Measurements from ENCODE around the gene IMMP2L.

The IMMP2L gene

DNA sequence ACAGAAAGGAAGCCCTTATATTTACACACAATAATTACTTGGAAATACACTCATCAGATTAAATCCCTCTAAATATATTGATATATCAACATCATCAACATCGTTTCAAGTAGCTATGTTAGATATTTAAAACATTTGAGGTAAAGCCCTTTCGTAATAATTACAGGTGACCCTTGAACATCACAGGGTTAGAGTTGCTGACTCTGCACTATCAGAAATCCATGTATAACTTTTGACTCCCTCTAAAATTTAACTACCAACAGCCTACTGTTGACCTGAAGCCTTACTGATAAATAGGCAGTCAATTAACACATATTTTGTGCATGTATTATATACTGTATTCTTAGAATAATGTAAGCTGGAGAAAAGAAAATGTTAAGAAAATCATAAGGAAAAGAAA is 505.9 kb downstream of the IMMP2L start:
- no peak for DNase-seq

DNA sequence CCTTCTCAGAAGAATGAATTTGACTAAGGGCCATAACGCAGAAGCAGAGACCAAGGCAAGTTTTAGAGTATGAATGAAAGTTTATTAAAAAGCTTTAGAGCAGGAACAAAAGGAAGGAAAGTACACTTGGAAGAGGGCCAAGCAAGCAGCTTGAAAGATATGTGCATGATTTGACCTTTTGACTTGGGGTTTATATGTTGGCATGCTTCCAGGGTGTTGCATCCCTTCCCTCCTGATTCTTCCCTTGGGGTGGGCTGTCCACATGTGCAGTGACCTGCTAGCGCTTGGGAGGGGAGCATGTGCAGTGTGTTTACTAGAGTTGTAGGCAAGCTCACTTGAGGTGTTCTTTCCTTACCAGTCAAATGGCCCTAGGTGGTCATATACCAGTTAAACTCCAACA is 509.3 kb downstream of the IMMP2L start:
- no peak for DNase-seq

DNA sequence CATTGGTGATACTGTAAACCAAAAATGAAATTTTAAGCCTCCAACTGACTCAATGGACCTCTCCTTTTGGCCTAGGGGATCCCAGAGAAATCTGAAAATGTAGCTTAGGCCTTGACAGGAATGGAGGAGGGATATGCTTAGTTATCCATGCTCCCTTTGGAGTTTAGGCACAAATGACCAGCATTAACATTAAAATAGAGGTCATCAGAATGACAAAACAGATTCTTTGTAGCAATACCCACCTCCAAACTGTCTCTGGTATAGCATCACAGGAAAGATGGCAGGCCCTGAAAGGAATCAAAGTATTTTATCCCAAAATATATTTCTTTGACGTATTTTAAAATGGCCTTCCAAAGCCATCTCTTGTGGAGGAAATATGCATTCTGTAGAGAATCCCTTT is 510.5 kb downstream of the IMMP2L start:
- DNase-seq, result no peak

DNA sequence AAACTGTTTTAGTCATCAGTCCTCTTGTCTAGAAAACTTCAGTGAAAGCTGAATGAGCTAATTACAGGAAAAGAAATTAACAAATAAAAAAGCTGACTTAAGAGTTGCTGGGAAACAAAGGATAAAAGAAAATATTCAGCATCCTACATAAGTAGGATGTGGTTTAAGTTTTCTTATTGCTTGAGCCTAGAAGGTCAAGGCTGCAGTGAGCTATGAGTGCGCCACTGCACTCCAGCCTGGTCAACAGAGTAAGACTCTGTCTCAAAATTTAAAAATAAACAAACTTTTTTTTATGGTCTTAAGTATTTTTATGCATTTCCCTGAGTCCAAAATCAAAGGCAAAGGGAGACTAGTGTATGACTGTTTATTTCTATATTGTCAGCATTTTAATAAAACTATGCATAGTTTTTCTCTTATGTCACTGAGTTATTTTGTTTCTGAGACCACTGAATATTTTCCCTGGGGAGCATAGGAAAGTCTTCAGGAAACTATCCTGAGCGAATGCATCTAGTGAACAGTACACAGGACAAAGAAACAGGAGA is 511.3 kb downstream of the IMMP2L start:
- DNase-seq, result no peak

DNA sequence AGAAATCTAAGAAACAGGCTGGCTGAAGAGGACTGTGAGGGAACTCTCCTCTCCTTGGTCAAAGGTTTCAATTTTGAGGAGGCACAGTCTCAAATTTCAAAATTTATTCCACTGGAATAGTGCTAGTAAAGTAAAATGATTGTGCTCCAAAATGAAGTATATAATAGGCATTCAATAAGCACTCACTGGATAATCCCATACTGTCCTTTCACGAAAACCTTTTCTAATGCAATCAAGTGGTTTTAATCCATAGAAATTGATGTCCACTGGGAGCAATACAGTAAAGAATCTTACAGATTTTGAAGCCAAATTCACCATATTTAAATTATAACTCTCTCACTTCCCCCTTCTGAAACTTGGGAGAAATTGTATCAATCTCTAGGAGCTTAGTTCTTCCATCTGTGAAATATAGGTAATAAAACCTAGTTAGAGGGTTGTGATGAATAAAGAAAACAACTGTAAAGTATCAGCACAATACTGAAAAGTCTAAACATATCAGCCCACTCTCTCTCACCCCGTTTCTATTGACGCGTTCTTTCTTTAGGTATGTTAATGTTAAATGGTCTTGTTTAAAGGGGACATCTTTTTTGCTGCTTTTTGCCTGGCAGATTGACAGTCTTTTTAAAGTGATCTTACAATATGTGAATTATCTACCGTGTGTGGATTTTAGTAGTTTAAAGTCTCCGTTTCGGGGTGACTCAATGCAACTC is 512.2 kb downstream of the IMMP2L start:
- no peak for DNase-seq

DNA sequence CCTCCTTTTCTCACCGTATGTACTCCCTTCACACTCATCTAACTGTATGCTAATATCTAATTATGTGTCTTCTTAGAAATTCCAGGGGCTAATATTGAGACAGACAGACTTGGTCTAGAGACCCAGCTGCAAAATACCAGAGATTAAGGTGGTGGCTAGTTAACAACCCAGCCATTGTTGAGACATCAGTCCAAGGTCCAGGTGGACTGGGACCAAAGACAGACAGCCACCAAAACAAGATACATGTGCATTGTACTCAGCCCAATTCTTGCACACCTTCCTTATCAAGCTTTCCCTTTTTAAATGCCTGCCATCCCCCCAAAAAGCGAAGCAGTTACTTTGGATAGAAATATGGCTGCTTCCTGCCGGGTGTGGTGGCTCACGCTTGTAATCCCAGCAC is 514.7 kb downstream of the IMMP2L start:
- no peak for DNase-seq

DNA sequence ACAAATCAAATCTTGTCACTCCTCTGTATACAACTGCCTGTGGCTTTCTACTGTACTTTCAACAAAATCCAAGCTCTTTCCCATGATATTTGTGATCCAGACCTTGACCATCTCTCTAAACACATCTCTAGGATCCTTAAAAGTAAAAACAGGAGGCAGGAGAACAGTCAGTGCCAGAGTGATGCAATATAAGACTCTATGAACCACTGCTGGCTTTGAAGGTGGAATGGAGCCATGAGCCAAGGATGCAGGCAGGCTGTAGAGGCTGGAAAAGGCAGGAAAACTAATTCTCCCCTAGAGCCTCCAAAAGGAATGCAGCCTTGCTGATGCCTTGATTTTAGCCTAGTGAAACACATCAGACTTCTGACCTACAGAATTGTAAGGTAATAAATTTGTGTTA is 516.8 kb downstream of the IMMP2L start:
- DNase-seq, result no peak

DNA sequence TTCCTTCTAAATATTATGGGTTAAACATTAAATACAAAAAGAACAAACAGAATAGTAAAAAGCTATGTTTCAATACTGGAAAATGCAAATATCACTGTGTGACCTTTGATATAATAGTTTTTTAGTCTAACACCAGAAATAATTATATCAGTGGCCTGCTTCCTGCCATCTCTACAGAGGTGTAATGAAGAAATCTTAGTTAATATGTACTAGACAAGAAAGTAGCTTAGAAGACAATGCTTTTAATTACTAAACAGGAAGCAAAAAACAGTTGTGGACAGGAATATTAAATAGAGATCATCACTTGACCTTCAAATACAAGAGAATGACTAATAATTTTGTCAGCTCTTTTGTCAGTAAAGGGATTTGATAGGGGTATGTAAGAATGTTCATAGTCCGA is 518.7 kb downstream of the IMMP2L start:
- DNase-seq, result no peak

DNA sequence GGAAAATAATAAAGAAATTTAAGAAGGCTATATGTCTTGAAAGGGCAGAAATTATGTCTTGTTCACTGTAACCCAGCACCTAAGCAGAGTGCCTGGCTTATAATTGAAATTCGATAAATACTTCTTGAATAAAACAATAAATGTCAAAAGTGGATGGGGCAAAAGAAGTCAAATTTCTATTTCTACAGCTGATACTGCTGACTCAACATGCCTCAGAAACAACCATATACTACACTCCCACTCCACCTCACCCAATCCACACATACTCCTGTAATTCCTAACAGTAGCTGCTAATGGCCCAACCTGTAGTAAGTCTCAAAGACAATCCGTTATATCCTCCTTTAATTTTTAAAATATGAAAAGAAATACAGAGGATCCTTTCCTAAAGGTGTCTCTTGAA is 519.5 kb downstream of the IMMP2L start:
- no peak for DNase-seq

DNA sequence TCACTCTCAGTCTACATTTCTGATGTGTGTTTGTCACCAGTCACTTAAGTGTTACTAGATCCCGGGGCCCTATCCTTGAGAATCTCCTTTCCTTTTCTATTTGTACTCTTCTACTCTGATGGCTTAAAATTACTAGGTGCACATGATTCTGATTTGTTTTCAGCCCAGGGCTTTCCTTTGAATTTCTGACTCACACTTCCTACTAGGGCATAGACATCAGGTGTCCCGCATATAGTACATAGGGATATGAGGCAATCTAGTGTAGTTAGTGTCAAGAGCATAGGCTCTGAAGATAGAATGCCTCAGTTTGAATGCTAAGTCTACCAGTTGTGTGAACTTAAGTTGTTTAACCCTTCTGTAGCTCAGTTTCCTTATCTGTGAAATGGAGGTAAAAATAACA is 520.7 kb downstream of the IMMP2L start:
- DNase-seq, result no peak

DNA sequence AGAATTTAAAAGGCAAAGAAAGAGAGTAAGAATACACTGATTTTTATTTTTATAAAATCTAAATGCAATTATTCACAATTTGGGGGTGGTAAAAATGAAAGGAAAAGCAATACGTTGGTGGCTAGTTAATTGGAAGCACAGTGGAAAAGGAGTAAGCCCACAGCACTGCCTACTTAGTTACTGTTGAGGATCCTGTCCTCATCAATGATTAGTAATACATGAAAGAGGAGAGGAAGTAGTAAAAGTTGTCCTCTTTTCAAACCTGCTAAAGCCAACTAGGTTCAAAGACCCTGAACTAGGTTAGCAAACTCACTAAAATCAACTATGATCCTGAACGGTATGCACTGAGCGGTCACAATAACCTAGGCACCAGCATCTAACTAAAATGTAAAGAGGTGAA is 524.1 kb downstream of the IMMP2L start:
- DNase-seq, result no peak

DNA sequence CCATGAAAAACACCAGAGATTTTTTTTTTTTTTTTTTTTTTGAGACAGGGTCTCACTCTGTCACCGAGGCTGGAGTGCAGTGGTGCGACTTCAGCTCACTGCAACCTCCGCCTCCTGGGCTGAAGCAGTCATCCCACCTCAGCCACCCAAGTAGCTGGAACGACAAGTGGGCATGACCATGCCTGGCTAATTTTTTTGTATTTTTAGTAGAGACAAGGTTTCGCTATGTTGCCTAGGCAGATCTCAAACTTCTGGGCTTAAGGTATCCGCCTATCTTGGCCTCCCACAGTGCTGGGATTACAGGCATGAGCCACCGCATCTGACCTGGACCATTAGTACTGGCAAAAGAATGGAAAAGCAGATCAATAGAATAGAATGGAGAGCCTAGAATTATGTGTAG is 530.4 kb downstream of the IMMP2L start:
- no peak for DNase-seq

DNA sequence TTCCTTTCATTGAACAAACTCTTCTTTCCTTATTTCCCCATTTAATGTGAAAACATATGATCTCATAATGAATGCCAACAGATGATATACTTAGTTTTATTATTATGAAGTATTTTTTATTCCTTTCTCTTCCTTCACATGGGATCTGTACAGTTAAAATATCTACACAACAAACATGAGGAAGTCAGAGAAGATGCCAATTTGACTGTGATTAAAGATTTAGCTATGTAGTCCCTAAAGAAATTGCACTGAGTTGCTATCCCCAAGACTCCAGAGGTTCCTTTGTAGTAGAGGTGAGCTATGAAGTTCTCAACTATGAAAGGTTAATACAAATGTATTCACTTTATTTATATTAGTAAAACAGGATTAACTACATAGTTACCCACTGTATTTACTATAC is 532.0 kb downstream of the IMMP2L start:
- DNase-seq, result no peak

DNA sequence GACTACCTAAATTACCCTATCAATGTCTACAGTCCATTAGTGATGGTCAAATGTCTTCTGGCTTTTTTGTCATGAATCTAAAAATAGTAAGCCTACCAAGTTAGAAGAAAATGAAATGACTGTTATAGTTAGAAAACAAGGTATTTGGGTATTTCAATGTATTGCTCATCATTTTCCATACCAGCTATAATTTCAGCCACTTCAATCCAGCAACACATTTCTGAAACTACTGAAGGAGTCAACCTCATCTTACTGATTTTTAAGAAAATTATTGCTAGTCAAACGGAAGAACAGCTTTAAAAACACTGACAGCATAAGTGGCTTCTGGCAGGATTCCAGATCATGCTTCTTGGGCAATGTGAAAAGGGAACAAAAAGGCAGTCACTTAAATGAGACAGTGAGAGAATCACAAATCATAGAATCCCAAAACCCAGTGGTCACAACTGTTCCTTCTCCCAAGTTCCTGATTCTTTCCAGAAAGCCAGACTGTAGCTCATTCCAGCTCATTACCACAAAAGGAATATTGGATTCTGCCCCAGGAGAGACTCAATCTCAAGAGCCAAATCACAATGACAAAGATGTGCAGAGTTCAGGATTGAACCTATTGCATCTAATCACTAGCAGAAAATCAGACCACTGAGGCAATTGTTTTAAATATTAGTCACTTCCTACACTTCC is 532.6 kb downstream of the IMMP2L start:
- DNase-seq, result no peak

DNA sequence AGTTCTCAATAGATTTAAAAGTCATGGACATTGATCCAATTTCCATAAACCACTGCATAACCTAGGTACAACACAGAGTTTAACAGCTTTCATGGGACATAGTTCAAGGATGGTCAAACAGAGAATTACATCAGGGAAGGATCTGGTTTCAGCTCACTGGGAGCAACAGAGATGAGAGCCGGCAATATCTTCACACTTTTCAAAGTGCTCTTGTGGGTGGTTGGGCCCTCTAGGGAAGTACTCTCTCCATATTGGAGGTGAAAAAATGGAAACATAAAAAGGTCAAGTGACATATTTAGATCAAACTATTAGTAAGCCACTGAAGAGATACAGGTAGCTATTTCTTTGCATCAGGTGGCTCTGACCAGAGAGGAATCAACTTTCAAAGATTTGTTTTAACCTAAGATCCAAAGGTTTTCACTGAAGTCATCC is 533.1 kb downstream of the IMMP2L start:
- DNase-seq, result no peak

DNA sequence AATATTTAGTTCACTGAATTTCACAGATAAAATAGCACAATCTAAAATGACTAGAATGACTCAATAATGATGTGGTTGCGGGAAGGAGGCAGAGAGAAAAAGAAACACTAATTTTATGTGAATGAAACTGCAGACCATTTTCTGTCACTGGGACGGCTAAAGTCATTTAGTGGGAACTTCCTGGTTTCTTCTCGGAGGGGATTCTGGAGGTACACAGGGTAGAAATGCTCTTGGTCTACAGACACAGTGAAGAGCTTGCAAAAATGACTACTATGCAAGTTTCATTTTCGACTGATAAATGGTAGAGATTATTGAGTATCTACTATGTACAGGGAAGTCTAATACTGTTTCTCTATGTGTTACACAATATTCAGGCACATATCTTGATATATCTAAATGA is 534.9 kb downstream of the IMMP2L start:
- DNase-seq, result no peak

DNA sequence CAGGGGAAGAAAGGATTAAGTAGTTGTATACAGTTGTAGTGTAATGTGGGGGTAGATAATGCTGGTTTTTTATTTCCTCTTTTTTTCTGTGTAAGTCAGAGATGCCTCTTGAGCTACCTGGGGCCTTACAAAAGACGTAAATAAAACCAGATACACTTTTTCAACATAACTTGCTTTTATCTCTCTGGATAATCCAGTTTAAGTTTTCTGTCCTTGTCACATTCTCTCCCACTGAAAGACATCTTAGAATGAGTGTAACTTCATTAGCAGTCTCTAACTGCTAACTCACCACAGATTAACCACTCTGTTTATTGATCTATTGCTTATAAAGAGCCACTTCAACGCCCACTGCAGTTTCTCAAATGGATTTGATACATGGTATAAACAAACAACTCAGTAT is 535.5 kb downstream of the IMMP2L start:
- no peak for DNase-seq

DNA sequence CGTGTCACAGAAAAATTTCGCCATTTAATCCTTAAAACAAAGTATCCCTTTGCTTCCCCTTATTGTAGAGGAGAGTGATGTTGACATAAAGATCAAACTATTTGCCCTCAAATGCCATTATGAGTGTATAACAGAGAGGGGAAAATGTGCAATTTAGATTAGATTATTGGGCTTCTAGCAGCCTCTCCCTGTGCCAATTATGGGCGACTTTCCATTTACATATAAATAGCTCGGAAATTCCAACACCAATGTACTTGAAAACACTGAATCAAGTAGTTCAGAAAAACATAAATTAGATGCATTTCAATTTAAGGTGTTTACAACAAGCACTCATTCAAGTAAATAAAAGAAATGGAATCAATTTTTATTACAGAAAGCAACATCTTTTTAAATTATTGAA is 535.9 kb downstream of the IMMP2L start:
- no peak for DNase-seq

DNA sequence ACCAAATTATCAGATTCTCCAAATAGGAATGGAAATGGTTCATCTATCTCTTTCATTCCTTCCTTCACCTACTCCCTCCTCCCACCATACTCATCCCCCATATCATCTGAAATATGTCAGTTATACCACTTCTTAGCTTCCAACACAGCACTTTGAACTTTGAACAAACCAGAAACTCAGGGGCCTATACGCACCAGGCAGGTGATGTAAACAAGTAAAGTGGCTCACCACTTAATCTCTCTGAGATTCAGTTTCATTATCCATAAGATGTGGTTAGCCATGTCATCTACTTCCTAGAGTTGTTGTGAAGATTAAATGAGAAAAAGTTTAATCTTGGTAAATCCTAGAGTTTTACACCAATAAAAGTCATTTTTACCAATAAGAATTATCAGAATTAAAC is 537.3 kb downstream of the IMMP2L start:
- DNase-seq, result no peak

DNA sequence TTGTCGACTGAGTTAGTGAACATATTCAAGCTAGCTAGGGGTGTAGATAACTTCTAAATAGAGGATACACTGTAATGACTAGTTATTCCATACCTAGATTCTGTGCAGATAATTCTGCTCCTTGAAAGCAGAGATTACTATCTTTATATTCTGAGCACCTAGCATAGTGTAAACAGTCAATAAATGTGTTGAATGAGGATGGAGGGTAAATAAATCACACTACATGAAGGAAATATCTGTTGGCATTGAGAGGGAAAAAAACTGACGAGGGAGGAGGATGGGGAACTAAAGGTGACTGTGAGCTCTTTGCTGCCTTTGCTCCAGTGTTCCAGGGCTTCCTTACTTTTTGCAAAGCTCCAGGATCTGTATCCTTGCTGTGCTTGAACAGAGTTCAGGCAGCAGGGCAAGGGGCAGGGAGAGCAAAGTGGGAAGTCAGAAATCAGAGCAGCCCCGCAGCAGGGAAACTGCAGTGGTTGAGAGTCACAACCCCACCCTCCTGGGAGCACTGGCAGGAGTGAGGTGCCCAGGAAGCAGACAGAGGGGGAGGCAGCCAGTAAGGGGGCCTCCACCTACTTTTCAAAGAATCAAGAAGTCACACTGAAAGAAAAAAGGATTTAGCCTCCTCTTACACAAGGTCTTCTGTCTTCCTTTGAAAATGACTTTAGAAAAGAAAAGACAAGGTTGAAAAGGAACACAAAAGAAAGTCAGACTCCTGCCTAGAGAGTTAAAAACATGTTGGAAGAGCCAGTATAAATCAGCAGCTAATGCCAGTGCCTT is 543.1 kb downstream of the IMMP2L start:
- DNase-seq, result no peak

DNA sequence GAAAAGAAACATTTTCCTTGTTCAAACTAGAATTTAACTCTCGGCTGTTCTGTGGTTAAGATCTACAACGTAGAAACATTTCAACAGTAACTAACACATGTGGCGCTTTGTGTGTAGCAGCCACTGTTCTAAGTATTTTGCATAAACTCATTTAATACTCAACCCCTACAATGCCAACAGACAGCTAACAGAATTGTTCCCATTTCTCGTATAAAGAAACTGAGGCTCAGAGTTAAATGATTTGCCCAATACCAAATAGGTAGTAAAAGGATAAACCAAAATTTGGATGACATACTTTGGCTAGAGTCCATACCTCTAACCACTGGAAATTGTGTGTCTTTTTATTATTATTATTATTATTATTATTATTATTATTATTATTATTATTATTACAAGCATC is 543.8 kb downstream of the IMMP2L start:
- DNase-seq, result no peak

DNA sequence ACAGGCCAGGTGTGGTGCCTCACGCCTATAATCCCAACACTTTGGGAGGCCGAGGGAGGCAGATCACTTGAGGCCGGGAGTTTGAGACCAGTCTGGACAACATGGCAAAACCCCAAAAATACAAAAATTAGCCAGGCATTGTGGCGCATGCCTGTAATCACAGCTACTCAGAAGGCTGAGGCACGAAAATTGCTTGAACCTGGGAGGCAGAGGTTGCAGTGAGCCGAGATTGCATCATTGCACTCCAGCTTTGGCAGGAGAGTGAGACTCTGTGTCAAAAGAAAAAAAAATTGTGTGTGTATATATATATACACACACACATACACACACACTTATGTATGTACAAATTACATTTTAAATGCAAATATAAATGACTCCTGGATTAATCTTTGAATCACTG is 548.2 kb downstream of the IMMP2L start:
- no peak for DNase-seq

DNA sequence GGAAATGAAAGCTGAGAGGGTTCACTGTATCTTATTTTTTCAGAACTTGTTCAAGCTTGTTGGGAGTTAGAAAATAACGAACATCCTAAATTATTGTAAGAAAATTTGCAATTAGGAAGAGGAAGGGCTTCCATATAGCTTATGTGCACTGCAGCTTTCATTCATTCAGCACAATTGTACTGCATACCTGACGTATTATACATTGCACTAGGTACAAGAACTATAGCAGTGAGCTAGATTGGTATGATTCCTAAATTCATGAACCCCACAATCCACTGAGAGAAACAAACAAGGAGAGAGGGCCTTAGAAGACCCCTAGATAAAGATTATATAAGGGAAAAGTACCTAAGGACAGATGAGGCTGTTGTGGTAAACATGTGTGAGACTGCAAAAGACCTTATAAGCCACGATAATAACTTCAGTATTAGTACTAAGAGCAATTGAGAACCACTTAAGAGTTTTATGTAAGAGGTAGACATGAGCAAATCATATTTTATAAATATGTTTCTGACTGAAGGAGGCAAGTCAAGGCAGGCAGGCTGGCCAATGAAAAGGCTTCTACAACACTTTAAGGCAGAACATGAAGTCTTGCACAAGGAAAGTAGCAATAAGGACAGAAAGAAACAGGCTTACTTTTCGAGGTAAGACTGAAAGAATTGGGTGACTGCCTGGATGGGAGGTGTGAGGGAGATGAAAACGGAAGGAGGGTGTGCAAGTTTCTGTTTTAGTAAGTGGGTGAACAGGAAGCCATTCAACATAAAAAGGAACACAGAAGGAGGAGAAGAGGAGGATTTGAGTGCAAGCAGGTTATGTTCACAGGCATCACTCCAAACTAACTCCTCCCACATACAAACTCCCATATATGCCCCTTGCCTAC is 549.3 kb downstream of the IMMP2L start:
- no peak for DNase-seq
